Stimulated activated naive CD4-positive, alpha-beta T cell treated with Interleukin-2 at 50 U/mL for 16 hours (primary cell): ENCODE measurements around the gene PMP22.
"Not testable (repeated sequence)": the region's sequence is repeated elsewhere in the genome, so short reads cannot be mapped to it uniquely, and the experiment has no call there.

Source experiments
- DNase-seq: peaks from one replicate; lab custom pipeline; 2025; lab: John Stamatoyannopoulos, UW

The PMP22 gene

GRCh38 chr17:15203062-15203461 is 62.1 kb downstream of the PMP22 start:
- not testable (repeated sequence) for DNase-seq

GRCh38 chr17:15200574-15200973 is 64.6 kb downstream of the PMP22 start:
- DNase-seq, result not testable (repeated sequence)

- DNase-seq, result no peak
Measured at GRCh38 chr17:15197229-15197628, 67.9 kb downstream of the PMP22 start.

GRCh38 chr17:15194859-15195277 is 70.3 kb downstream of the PMP22 start:
- DNase-seq, result no peak

- DNase-seq, result no peak
Measured at GRCh38 chr17:15185625-15185991, 79.5 kb downstream of the PMP22 start.

- DNase-seq, result no peak
Measured at GRCh38 chr17:15184872-15185624, 80.1 kb downstream of the PMP22 start.

GRCh38 chr17:15181816-15182215 is 83.3 kb downstream of the PMP22 start:
- DNase-seq, result no peak

- no peak for DNase-seq
Measured at GRCh38 chr17:15181333-15181732, 83.8 kb downstream of the PMP22 start.

GRCh38 chr17:15180121-15180561 is 85.0 kb downstream of the PMP22 start:
- no peak for DNase-seq
